Measurements from ENCODE around the gene SRSF11. TPM values are rescaled to one million over a fixed set of nuclear protein-coding genes. Genes with fewer than 3 reads are reported as not detected.

SRSF11 gene
- total RNA-seq, 2 experiments from 2014 or later = 242 to 252 TPM

DNA sequence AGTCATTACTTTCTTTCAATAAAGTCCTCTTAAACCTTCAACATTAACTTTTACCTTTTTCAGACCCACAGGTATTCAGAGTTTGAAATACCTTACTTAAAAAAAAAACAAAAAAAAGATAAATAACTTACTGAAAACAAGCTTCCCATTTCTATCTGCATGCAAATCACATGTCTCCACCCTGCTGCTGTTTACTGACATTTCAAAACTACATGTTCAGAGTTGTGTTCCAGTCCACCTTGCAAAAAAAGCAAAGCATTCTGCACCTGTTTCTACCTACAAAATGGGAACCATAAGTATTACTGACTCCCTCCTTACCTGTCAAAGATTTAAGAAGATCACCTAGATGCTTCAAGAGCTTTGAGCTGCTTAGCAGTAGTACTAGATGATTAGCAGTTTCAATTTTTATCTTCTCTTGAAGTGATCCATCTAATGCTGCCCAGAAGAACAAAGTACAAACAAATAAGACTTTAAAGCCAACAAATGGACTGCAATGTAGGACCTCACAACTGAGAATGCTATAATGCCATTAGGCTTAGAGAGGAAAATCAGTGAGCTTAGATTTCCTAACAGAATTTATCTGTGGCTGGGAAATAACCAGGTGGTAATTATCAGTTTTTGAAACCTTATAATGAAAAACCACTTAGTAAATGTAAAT lies 72.1 kb downstream of the SRSF11 start:
- Mint-ChIP-seq H3K4me1 (no peaks in the 10 kb centered on the region), H3K4me3 (no peak overlapping the region), H3K36me3 (peaks cover 16% of the 10 kb centered on the region), H3K27me3 (no peaks in the 10 kb centered on the region), H3K27ac (no peak overlapping the region), H3K9me3 (no peaks in the 10 kb centered on the region)
- ATAC-seq (ENCODE audit: low read depth) (no peak), DNase-seq (no peak)
- POLR2A ChIA-PET = no interaction called here

DNA sequence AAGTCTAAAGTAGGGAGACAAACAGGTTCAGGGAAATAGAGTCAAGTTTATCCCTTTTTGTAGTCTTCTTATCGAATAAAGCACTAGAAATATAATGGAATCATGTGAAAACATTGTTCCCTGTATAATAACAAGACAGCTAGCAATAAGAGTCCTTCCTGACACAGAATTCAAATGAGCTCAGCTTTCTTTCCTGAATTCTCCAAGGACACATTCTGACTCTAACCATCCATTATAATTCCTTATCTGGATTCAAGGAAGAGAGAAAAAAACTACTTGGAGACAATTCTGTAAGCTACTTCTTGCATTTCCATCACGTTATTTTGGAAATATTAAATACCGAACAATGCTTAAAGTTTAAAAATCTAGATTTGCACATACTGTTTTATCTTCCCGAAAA lies 74.6 kb downstream of the SRSF11 start:
- ATAC-seq (ENCODE audit: low read depth) = no peak
- Mint-ChIP-seq H3K9me3 (no peaks in the 10 kb centered on the region), H3K4me1 (no peaks in the 10 kb centered on the region), H3K4me3 (no peak overlapping the region), H3K27ac (no peak overlapping the region), H3K27me3 (no peaks in the 10 kb centered on the region), H3K36me3 (peaks cover 24% of the 10 kb centered on the region)
- no peak for DNase-seq
- POLR2A ChIA-PET = no interaction called here

DNA sequence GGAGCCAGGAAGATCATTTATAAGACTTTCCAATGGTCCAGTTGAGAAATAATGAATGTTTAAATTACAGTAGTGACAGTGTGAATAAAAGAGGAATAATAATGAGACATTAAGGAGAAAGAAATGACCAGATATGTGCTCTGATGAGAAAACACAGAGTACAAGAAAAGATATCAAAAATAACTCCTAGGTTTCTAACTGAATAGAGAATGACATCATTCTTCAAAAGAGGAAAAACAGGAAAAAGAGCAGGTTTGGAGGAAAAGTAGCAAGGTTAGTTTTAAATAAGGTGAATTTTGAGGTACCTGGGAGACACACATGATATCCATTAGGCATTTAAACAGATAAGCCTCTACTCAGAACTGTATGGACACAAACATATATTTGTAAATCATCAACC lies 78.3 kb downstream of the SRSF11 start:
- Mint-ChIP-seq H3K4me1 (no peaks in the 10 kb centered on the region), H3K27me3 (no peaks in the 10 kb centered on the region), H3K9me3 (no peaks in the 10 kb centered on the region), H3K4me3 (no peak overlapping the region), H3K36me3 (peaks cover 20% of the 10 kb centered on the region), H3K27ac (no peak overlapping the region)
- POLR2A ChIA-PET = no interaction called here
- ATAC-seq (ENCODE audit: low read depth) (no peak), DNase-seq (no peak)

Other genes with a start within 250 kb of the SRSF11 start
- gene LRRC40, start 15.8 kb upstream of the SRSF11 start, total RNA-seq = 10 to 100 TPM; 16.9 to 18.8 TPM
- gene ANKRD13C, start 133.3 kb downstream of the SRSF11 start, total RNA-seq = 10 to 100 TPM; 25.9 to 28.1 TPM
- gene CTH, start 189.9 kb downstream of the SRSF11 start, total RNA-seq = 1 to 10 TPM; 2.3 to 2.7 TPM